ENCODE results near the gene SPSB4. TPM values are rescaled to one million over a fixed set of nuclear protein-coding genes. Genes with fewer than 3 reads are reported as not detected.

SPSB4 gene
- total and polyA plus RNA-seq, 2 of the 13 experiments (the other 11 are each of a cell fraction or from before 2014, with no cell fraction given), result not detected

GRCh38 chr3:141072950-141073349, 21.8 kb downstream of the SPSB4 start:
- BruUV-seq (replicated peaks), result no TSS peak

DNA sequence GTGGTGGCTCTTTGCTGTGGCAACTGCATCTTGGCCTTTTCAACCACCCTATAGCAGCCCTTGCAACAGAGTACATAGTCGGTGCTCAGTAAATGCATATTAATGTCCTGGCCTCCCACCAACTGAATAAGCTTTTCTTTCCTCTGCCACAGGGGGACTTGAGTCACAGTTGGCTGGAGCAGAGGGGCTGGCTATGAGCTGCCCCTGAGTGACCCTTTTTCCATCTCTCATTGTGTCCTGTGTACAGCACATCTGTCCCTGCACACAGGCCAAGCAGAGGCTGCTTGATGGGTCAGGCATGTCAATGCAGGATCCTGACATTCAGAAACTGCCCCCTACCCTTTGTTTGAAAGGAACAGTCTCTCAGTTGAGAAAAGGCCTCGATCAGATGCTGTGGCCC, 22.4 kb downstream of the SPSB4 start:
- ChIA-PET POLR2A (no interaction called here), CTCF (ENCODE audit: low intra/inter-chr PET ratio, low total read pairs) (no interaction called here)
- H4K20me1 ChIP-seq (ENCODE audit: insufficient read depth, low read length), result no peaks in the 10 kb centered on the region
- no peaks in the 10 kb centered on the region for H3K9me3 ChIP-seq (ENCODE audit: low read length)
- FAIRE-seq (no peak), ATAC-seq (no peak), DNase-seq (ENCODE audit: low spot score) (no peak)
- no peak overlapping the region for H3K4me2 ChIP-seq (ENCODE audit: low read depth, low read length)
- no peaks in the 10 kb centered on the region for H3K36me3 ChIP-seq (replicated peaks in 1 of 2; ENCODE audit: control insufficient read depth in 1 of 2, insufficient read depth in 2 of 2, low read length in 2 of 2)
- no peaks in the 10 kb centered on the region for H3K4me1 ChIP-seq (ENCODE audit: insufficient read depth, low read length)
- in situ Hi-C loops (cut with HindIII; ENCODE audit: extremely low pct_ligation_motif_present, low pct_unique_long_range_greater_than_20kb) (no loop called here), intact Hi-C loops (cut with micrococcal nuclease; ENCODE audit: unreplicated experiment) (no loop called here)
- no peak overlapping the region for H3K9ac ChIP-seq (ENCODE audit: insufficient read depth, low read depth, low read length)
- H2AFZ ChIP-seq (ENCODE audit: low read length), result no peak overlapping the region
- H3K4me3 ChIP-seq (replicated peaks in 1 of 3; ENCODE audit: insufficient read depth in 1 of 3, low read depth in 2 of 3, low read length in 3 of 3), result no peak overlapping the region
- no peak overlapping the region for H3K27ac ChIP-seq (ENCODE audit: extremely low read length, insufficient read depth, low read length)
- H3K79me2 ChIP-seq (ENCODE audit: insufficient read depth, low read length), result no peaks in the 10 kb centered on the region
- TF ChIP-seq ZNF34 (CRISPR knock-in tag; IDR thresholded peaks at IDR 0.05; ENCODE audit: borderline replicate concordance), result no peak
- TF ChIP-seq ETV6 (CRISPR knock-in tag; conservative IDR thresholded peaks at IDR 0.05), result no peak
- no peak for TF ChIP-seq NKX3-1 (CRISPR knock-in tag; IDR thresholded peaks at IDR 0.05)
- TF ChIP-seq ZNF460 (CRISPR knock-in tag; IDR thresholded peaks at IDR 0.05; ENCODE audit: borderline replicate concordance), result no peak
- TF ChIP-seq EEA1 (CRISPR knock-in tag; IDR thresholded peaks at IDR 0.05; ENCODE audit: borderline replicate concordance), result no peak
- TF ChIP-seq ERF (CRISPR knock-in tag; IDR thresholded peaks at IDR 0.05), result no peak
- TF ChIP-seq NFYC (CRISPR knock-in tag; IDR thresholded peaks at IDR 0.05), result no peak
- H3K27me3 ChIP-seq (ENCODE audit: control insufficient read depth in 1 of 2, insufficient read depth in 2 of 2, low read length in 2 of 2), result peaks cover 0 to 32% of the 10 kb centered on the region in 2 experiments; a peak in 3 of 5 replicates
- no TSS peak for BruUV-seq (replicated peaks)
- WGBS (ENCODE audit: low lambda C conversion rate), result 27% methylated on average over 2 of the region's 2 CpGs

More at GRCh38 chr3:141072950-141073349, 21.8 kb downstream of the SPSB4 start:
- Histone ChIP-seq H2AFZ (ENCODE audit: low read length) (no peak overlapping the region), H3K79me2 (ENCODE audit: insufficient read depth, low read length) (no peaks in the 10 kb centered on the region), H3K4me2 (ENCODE audit: low read depth, low read length) (no peak overlapping the region), H3K27me3 (ENCODE audit: control insufficient read depth in 1 of 2, insufficient read depth in 2 of 2, low read length in 2 of 2) (peaks cover 0 to 26% of the 10 kb centered on the region in 2 experiments; a peak in 3 of 5 replicates), H3K4me1 (ENCODE audit: insufficient read depth, low read length) (no peaks in the 10 kb centered on the region), H3K4me3 (replicated peaks in 1 of 3; ENCODE audit: insufficient read depth in 1 of 3, low read depth in 2 of 3, low read length in 3 of 3) (no peak overlapping the region), H3K27ac (ENCODE audit: extremely low read length, insufficient read depth, low read length) (no peak overlapping the region), H3K9ac (ENCODE audit: insufficient read depth, low read depth, low read length) (no peak overlapping the region), H3K36me3 (replicated peaks in 1 of 2; ENCODE audit: control insufficient read depth in 1 of 2, insufficient read depth in 2 of 2, low read length in 2 of 2) (no peaks in the 10 kb centered on the region), H3K9me3 (ENCODE audit: low read length) (no peaks in the 10 kb centered on the region), H4K20me1 (ENCODE audit: insufficient read depth, low read length) (no peaks in the 10 kb centered on the region)
- intact Hi-C loops (cut with micrococcal nuclease; ENCODE audit: unreplicated experiment), result no loop called here
- FAIRE-seq, result no peak
- 82% methylated on average over 5 of the region's 5 CpGs for WGBS (ENCODE audit: low lambda C conversion rate)
- in situ Hi-C loops (cut with HindIII; ENCODE audit: extremely low pct_ligation_motif_present, low pct_unique_long_range_greater_than_20kb), result no loop called here
- no peak for ATAC-seq
- no peak for DNase-seq (ENCODE audit: low spot score)
- POLR2A ChIA-PET, result no interaction called here
- TF ChIP-seq ZNF367 (CRISPR knock-in tag; IDR thresholded peaks at IDR 0.05; ENCODE audit: borderline replicate concordance), result no peak
- TF ChIP-seq ZNF629 (CRISPR knock-in tag; conservative IDR thresholded peaks at IDR 0.05), result 0 out of 2 replicates have a peak, but pooled peaks have one; percentile 47
- no peak for TF ChIP-seq ZNF816 (CRISPR knock-in tag; IDR thresholded peaks at IDR 0.05; ENCODE audit: borderline replicate concordance)
- CTCF ChIA-PET (ENCODE audit: low intra/inter-chr PET ratio, low total read pairs), result no interaction called here
